ENCODE results near the gene REX1BD.

REX1BD gene

GRCh38 chr19:18618236-18618635 is 29.6 kb downstream of the REX1BD start:
- no peak for DNase-seq

DNA sequence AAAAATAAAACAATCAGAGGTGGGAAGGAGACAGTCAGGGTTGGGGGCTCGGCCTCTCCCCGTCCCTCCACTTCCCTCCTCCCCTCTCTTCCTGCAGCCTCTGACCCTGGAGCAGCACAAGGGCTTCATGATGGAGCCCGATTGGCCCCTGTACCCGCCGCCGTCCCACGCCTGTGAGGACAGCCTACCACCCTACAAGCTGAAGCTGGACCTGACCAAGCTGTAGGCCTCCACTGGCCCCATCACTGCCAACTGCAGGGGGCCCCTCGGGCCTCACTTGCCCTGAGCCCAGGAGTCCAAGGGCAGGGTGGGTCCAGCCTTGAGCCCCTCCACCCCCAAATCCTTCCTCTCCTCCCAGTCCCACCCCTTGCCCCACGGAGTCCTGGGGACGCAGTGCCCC is 31.7 kb downstream of the REX1BD start:
- no peak for DNase-seq

DNA sequence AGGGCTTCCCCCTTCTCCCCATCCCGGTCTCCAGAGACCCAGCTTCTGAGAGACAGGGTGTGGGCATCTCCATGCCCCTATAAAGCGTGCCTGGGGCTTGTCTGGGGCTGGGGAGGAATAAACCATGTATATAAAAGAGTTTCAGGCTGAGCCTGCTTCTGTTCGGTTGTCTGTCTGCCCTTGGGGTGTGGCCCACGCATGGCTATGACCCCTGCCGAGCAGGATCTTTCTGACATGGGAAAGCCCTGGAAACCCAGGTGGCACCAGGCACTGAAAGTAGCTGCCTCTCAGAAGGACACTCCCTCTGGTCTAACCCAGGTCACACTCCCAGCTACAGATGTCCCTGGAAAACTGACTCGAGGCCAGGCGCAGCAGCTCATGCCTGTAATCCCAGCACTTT is 32.3 kb downstream of the REX1BD start:
- no peak for DNase-seq

GRCh38 chr19:18626906-18627305 is 38.3 kb downstream of the REX1BD start:
- no peak for DNase-seq

- no peak for DNase-seq
These were observed 40.8 kb downstream of the REX1BD start for GRCh38 chr19:18629166-18630088.

- no peak for DNase-seq
These were observed 44.7 kb downstream of the REX1BD start for GRCh38 chr19:18633321-18633720.

DNA sequence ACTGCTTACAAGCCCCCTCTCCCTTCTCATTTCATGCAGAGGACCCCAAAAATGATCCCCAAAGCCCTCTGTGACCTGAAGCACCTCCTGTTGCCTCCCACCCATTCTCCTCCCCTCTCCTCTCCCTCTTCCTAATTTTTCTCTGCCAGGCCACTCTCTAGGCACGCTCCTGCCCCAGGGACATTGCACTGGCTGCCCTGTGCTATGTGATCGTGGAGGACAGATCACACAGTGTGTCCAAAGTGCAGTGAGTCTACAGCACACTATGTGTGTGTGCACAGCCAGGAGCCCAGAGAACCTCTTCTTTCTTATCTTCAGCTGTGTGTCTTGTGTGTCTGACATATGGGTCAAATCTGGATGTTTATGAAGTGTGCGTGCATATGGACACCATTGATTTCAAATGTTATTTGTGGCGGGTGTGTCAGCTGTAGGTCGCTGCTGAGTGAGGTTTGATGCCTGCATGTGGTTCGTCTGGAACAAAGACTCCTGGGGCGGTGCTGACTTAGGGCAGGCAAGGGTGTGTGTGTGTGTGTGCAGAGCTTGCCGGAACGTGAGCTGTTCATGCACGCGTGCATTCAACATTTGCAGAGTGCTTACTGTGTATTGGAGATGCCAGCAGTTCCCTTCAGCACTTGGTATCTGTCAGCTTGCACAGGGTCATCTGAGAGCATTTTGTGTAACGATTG is 46.2 kb downstream of the REX1BD start:
- no peak for DNase-seq

DNA sequence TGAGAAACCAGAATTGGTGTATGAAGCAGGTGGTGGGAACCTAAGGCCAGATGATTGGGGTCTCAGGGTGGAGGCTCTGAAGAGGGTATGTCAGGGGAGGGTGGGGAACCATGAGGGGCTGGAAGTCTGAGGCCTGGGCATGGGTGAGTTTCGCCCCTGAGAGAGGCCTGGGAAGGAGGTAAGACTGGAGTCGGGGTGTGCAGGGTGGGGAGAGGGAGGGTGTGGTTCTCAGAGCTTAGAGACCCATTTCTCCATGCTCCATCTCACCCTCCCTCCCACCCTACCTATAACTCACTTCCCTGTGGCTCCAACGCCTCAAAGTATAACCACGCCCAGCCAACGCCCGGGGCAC is 47.2 kb downstream of the REX1BD start:
- no peak for DNase-seq

DNA sequence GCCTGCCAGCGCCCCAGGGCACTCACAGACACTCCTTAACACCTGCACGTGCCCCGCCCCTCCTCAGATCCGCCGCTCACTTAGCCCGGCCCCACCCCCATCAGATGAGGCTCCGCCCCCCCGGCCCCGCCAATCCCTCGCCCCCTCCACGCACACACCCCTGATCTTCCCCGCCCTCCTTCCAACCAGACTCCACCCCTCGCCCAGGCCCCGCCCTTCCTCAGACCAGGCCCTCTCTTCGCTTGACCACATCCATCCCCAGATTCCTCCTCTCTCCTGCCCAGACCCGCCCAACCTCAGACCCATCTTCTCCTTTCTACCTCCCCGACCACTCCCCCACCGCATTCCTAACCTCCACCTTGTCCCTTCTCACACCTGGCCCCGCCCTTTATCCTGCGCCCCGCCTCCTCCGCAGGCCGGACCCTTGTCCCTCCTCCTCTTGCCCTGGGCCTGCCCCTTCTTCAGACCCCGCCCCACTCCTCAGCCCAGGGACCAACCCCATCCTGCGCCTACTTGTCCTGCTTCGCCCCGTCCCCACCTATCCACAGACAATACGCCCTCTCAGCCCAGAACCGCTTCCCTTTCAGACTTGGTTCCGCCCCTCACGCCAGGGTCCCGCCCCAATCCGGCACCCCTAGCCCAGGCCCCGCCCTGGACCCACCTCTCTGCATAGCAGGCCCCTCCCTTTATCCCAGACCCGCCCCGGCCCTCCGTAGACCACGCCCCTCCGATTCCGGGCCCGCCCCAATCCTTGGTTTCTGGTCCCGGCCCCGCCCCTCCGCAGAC is 47.8 kb downstream of the REX1BD start:
- DNase-seq: peak; percentile 97 to 99

GRCh38 chr19:18636969-18637629 is 48.5 kb downstream of the REX1BD start, which contains the start of gene KLHL26:
TSS of gene KLHL26 (plus strand) at chr19:18637028. CDS start at chr19:18637055, 27 bp downstream.
- no peak for DNase-seq

DNA sequence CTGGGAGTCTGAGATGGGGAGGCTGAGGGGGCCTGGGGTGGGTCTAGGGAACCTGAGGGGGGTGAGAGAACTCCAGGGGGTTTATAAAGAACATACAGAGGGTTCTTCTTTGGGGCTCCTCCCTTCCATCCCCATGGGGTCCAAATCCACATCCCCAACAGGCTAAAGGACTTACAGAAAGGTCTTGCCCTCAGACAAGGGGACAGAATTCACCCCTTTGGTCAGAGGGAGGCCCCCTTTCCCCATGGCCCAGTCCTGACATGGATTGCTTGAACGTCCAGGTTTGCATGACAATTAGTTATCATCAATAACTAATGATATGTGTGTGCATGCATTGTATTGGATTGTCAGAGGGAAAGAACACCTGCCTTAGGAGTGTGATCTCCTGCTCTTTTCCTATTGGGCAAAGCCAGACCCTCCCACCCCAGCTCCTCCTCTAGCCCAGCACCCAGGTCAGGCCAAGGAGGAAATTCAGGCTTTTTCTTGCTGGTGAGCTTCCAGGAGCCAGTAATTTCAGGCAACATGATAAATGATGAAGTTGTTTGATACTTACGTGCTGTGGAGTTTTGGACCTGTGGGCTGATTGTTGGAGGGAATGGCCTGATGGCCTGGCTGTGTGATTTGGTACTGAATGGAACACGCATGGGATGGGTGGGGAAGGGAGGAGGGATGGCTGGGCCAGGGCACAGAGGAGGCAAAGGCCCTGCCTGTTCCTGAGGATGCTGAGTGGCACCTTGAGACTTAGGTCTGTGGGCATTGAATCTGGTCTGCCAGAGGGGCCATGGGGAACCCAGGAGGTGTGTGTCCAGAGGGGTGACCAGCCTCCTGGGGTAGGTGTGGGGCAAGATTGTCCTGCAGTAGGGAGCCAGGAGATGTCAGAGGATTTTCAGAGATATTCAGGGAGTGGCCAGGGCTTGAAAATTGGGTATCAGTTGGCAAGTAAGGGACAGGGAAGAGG is 49.4 kb downstream of the REX1BD start:
- DNase-seq: no peak

DNA sequence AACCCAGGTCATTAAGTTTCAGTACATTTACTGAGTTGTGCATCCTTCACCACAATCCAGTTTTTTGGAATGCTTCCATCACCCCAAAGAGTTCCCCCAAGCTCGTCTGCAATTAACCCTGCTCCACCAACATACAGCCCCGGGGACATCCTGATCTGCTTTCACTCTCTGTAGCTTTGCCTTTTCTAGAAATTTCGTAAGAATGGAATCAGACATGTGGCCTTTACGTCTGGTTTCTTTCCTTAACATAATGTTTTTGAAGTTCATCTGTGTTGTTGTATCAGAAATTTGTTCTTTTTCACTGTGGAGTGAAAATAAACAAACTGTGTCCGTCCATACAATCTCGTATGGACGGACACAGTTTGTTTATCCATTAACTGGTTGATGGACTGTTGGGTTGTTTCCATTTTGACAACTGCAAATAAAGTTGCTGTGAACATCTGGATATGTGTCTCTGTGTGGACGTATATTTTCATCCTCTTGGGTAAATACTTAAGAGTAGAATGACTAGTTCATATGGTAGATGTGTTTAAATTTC is 51.2 kb downstream of the REX1BD start:
- DNase-seq: no peak

Measured in stimulated activated CD4-positive, alpha-beta T cell treated with anti-CD3 and anti-CD28 coated beads, Interleukin-4, amount 100 ng/mL, for 4 hours (primary cell).